Measurements from ENCODE around the gene KRT8.
"Not testable (repeated sequence)": the region's sequence is repeated elsewhere in the genome, so short reads cannot be mapped to it uniquely, and the experiment has no call there.

Gene KRT8

DNA sequence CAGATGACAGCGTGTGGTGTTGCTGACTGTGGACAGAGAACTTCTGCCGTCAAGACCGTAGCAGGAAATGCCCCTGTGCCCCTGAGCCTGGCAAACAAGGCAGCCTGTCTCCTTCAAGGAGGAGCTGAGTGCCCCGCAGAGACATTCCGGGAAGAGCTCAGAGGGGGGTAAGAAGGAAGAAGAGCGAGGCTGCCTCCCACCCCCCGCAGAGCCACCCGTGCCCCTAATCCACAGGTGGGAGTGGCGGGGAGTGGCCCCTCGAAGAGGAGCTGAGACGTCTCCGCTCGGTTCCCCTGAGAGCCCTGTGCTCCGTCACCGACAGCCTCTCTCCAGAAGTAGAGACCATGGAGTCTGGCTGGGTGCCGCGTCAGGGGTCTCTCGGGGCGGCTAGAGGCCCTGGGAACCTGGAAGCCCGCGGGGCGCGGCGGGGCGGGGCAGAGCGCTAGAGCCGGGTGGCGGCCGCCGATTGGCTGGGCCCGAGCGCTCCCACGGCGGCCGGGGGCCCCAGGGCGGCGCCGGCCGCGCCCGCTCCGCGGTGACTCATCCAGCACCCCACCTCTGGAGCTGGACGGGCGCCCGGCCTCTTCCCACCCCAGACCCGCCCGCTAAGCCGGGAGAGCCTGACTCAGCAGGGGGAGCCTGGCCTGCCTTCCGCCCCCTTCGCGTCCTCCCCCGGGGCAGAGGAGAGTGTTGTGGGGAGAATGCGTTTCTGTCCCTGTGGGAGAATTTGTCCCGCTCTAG, 30.9 kb downstream of the KRT8 start:
- peak in 1 of 2 experiments; percentile 21 for DNase-seq

DNA sequence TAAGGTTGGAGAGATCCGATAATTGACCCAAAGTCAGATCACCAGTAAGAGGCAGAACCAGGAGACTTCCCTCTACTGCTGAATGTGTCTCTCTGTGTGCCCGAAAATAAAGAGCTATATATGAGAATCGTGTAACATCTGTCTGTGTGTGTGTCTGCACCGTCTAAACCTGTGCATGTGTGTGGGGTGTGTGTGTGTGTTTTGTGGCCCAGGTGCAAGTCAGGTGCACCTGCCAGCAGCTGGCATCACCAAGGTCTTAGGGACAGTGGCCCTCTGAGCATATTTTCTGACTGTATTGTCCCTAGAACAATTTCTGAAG, 31.4 kb downstream of the KRT8 start:
- no peak for DNase-seq

- DNase-seq, result no peak
These were observed 32.1 kb downstream of the KRT8 start for GRCh38 chr12:52872644-52873389.

- DNase-seq, result no peak
These were observed 33.4 kb downstream of the KRT8 start for GRCh38 chr12:52871291-52872039.

DNA sequence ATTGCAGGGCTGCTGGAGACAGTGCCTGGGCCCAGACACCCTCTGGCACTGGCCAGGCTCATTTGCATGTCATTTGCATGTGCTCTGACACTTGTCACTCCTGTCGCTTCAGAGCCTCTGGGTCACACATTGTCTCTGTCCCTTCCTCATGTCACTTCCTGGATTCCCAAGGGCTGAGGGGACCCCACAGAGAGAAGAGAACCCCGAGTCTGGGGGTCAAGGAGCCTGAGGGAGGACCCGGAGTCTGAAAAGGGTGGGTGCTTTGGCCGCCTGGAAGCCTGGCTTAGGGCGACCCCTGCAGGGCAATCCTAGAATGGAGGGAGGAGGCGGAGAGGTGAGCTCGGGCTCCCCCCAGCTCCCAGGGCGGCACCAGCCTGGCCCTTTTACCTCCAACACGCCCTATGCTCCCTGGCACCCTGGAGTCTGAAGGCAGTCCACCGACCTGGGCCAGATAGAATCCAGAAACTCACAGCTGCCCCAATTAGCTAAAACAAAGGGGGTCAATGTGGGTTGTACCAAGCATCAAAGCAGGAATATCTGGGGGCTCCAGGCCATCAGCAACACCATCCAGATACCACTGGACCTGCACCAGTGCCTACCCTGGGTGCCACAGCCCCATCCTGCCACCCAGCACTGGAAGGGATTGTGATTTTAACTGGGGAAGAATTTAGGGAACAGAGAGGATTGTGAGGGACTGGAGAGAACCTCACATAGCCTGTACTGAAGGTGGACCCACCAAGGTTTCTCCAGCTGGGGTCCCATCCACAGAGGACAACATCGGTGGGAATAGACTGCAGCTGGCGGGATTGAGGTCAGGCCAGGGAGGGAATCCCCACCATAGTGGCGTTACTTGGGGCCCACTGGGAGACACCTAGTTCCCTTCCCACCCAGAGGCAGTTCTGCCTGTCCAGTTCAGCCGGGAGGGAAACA, 34.2 kb downstream of the KRT8 start:
- DNase-seq, result peak in 1 of 2 experiments; percentile 46

GRCh38 chr12:52867642-52868041, 37.2 kb downstream of the KRT8 start:
- DNase-seq, result no peak

- no peak for DNase-seq
These were observed 37.7 kb downstream of the KRT8 start for GRCh38 chr12:52867152-52867551.

DNA sequence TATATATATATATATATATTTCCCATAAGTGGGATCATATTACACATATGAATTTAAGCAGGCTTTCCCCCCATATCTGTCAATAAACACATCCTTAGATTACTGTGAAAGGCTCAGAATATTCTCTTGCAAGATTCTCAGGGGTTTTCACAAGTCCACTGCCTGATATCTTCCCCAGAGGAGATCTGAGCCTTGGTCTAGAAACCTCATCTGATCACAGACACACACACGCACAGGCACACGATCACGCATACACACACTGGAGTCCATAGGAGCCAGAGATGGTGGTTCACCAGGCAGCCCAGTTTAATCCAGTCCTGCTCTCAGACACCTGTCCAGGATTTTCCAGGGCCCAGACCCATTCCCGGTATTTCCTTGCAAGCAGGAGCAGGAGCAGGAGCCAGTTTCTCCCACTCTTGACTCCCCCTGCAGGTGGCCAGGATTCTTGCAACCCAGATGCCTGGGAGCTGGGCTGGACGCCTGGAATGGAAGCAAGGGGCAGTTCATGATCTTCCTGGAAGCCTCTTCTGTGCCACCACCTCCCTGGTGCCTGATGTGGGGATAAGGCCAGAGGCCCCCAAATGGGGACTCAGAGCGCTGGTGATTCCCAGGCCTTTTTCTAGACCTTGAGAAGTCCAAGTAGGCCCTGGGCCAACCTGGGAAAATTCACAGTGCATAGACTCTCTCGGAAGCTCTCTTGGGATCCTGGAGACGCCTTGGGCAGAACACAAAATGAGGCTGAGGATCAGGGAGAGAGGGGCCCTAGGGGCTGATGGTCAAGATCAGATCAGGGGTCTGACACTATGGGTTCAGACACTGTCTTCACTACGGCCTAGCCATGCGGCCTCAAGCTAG, 39.6 kb downstream of the KRT8 start:
- peak; percentile 20 to 54 for DNase-seq

DNA sequence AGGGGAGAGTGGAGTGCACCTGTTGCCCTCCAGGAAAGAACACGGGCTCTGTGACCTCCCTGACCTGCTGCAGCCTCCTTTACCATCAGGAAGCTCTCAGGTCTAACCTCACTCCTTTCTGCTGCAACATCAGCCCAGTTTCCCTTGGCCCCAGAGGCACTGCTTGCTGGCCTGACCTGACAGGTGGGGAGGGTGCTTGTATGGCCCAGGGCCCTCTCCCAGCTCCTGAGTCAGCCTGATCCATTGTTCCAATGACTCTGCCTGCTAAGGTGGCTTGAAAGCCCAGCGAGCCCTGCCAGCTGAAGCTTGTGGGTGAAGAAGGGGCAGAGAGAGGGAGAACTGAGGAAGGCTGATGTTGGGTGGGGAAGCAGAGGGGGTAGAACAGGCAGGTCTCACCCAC, 42.9 kb downstream of the KRT8 start:
- no peak for DNase-seq

DNA sequence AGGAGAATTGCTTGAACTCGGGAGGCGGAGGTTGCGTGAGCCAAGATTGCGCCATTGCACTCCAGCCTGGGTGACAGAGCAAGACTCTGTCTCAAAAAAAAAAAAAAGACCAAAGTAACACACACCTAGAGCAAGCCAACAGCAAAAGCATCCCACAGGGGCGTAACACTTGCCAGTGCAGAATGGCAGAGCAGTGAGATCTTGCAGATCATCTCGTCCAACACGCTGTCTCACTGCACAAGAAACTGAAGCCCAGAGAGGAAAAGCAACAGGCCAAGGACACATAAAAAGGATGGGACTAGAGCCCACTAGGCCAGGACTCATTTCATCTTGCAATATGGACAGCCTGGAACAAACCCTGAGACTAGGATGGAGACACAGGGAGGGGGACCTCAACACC, 43.4 kb downstream of the KRT8 start:
- DNase-seq, result no peak

- no peak for DNase-seq
These were observed 44.6 kb downstream of the KRT8 start for GRCh38 chr12:52860102-52860823.

GRCh38 chr12:52857500-52857899, 47.4 kb downstream of the KRT8 start:
- DNase-seq, result no peak

GRCh38 chr12:52856787-52857186, 48.1 kb downstream of the KRT8 start:
- DNase-seq, result no peak

- DNase-seq, result not testable (repeated sequence)
These were observed 48.8 kb downstream of the KRT8 start for GRCh38 chr12:52856077-52856476.

GRCh38 chr12:52851787-52852186, 53.1 kb downstream of the KRT8 start:
- DNase-seq, result no peak

DNA sequence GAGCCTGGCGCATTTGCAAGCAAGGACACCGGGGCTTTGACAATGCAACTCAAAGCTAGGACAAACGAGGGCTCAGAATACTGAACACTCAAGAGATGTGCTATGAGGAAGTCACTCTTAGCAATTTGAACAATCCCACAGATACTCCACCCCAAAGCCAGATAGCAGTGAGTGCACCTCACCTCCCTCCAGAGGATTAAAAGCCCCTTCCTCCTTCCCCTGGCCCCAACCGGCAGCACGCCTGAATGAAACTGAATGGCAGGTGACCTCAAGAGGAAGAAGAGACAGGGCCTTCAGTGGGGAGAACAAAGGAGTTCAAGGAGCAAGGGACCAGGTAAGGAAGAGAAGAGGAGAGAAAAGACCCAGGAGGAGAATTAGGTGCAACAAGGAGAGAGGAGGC, 54.2 kb downstream of the KRT8 start:
- DNase-seq, result no peak

DNA sequence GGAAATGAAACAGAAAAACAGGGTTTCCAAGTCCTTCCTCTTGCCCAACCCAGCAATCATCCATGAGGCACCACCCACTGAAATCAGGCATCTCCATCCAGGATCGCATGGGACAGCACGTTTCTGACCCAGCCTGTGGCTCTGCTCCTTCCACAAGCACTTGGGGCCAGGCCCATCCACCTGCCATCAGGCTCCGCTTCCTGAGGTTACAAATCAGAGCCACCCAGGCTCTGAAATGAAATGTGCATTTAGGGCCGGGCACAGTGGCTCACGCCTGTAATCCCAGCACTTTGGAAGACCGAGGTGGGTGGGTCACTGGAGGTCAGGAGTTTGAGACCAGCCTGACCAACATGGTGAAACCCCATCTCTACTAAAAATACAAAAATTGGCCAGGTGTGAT, 55.4 kb downstream of the KRT8 start:
- DNase-seq, result no peak

DNA sequence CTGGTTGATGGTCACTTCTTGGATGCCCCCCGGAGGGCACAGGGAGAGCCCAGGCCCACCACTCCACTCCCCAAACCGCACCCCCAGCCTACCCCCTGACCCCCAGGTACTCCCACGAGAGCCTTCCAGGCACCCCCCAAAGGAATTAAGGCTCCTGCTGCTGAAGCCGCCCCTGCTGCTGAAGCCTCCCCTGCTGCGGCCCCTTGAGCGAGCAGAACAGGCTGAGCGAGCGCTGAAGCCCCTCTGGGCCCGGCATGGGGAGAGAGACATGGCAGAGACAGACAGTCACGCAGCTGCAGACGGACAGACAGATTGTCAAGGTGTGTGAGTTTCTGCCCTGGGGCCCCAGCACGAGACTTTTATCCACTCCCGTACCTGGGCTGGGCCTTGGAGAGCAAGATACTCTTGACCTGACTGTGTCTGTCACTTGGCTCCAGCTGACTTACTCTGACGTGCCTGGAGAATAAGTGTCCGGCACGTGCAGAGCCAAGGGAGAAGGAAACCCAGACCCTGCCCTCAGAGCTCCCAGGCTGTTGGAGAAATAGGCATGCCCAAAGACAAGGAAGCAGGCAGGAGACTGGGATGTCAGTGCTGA, 56.1 kb downstream of the KRT8 start, which contains the start of gene KRT78:
TSS of gene KRT78 (minus strand) at position 334 of the 595 bp plus-strand sequence. CDS start at position 270, 64 bp downstream.
- DNase-seq, result no peak

DNA sequence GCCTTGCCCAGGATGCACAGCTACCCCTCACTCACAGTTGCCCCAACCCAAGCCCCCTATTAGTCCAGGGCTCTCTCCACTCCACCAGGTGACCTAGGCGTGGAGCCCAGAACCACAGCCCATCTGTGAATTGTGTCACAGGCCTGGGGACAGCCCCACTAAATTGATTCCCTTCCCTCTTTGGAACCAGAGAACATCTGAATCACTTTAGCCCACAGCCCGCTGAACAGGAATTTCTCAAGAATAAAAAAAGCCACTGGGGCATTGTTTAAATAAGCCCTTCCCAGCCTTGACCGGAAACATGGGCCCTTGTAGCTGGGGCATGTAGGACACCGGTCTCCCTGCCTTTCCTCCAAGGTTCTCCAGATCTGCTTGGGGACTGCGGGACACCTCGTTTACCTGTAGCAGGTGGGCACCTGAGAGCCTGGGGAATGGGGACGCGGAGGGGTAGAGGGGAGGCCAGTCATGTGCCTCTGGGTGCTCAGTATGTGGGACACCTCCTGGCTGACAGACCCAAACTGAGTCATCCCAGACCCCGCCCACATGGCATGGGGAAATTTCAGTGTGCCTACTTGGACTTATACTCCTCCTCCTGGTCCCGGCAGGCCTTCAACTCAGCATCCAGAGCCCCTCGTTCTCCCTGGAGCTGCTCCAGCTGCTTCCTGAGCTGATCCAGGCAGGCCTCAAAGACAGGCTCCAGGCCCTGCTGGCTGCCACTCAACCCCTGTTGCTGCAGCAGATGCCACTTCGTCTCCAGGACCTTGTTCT, 57.4 kb downstream of the KRT8 start:
- DNase-seq, result no peak

Data from NCI-H1930 (cell line).